ENCODE measurements around the gene LGALS12. TPM values are rescaled to one million over a fixed set of nuclear protein-coding genes. Genes with fewer than 3 reads are reported as not detected.
A peak's percentile ranks its signal among the peaks of the same experiment; 100 is the strongest.

The LGALS12 gene
- total and polyA plus RNA-seq, 5 donors: 0.40 to 7.3 (median 2.1) TPM; not detected in 1

GRCh38 chr11:63551091-63551888 is 45.4 kb downstream of the LGALS12 start:
- H3K4me3 ChIP-seq (ENCODE audit: low read length): no peak overlapping the region
- intact Hi-C loops (cut with DNase I): no loop called here
- H3K27ac ChIP-seq (ENCODE audit: low read length): no peak overlapping the region
- DNase-seq (no peak), ATAC-seq (no peak)
- H3K27me3 ChIP-seq (ENCODE audit: control insufficient read depth, insufficient read depth): no peaks in the 10 kb centered on the region
- no peaks in the 10 kb centered on the region for H3K4me1 ChIP-seq (ENCODE audit: control insufficient read depth, insufficient read depth, low read length)
- H3K9me3 ChIP-seq (ENCODE audit: control insufficient read depth, low read length): no peaks in the 10 kb centered on the region
- 84% methylated on average over 27 of the region's 27 CpGs for WGBS

GRCh38 chr11:63551889-63552266 is 46.0 kb downstream of the LGALS12 start:
- intact Hi-C loops (cut with DNase I): no loop called here
- DNase-seq (no peak), ATAC-seq (no peak)
- Histone ChIP-seq H3K9me3 (ENCODE audit: control insufficient read depth, low read length) (no peaks in the 10 kb centered on the region), H3K4me3 (ENCODE audit: low read length) (no peak overlapping the region), H3K4me1 (ENCODE audit: control insufficient read depth, insufficient read depth, low read length) (no peaks in the 10 kb centered on the region), H3K27me3 (ENCODE audit: control insufficient read depth, insufficient read depth) (no peaks in the 10 kb centered on the region), H3K27ac (ENCODE audit: low read length) (no peak overlapping the region)
- 86% methylated on average over 6 of the region's 6 CpGs for WGBS

- WGBS: 86% methylated on average over 7 of the region's 7 CpGs
- H3K9me3 ChIP-seq (ENCODE audit: control insufficient read depth, low read length): no peaks in the 10 kb centered on the region
- H3K4me1 ChIP-seq (ENCODE audit: control insufficient read depth, insufficient read depth, low read length): no peaks in the 10 kb centered on the region
- H3K27ac ChIP-seq (ENCODE audit: low read length): no peak overlapping the region
- no peak overlapping the region for H3K4me3 ChIP-seq (ENCODE audit: low read length)
- H3K27me3 ChIP-seq (ENCODE audit: control insufficient read depth, insufficient read depth): no peaks in the 10 kb centered on the region
- intact Hi-C loops (cut with DNase I): no loop called here
- DNase-seq (no peak), ATAC-seq (no peak)
These were observed 47.0 kb downstream of the LGALS12 start for GRCh38 chr11:63552921-63553320.

GRCh38 chr11:63553759-63554158 is 47.9 kb downstream of the LGALS12 start:
- H3K9me3 ChIP-seq (ENCODE audit: control insufficient read depth, low read length): no peaks in the 10 kb centered on the region
- 50% methylated on average over 8 of the region's 8 CpGs for WGBS
- H3K27me3 ChIP-seq (ENCODE audit: control insufficient read depth, insufficient read depth): no peaks in the 10 kb centered on the region
- H3K27ac ChIP-seq (ENCODE audit: low read length): no peak overlapping the region
- H3K4me1 ChIP-seq (ENCODE audit: control insufficient read depth, insufficient read depth, low read length): no peaks in the 10 kb centered on the region
- ATAC-seq (peak in 1 of 2 donors; percentile 18), DNase-seq (no peak)
- intact Hi-C loops (cut with DNase I): no loop called here
- no peak overlapping the region for H3K4me3 ChIP-seq (ENCODE audit: low read length)

- H3K9me3 ChIP-seq (ENCODE audit: control insufficient read depth, low read length): no peaks in the 10 kb centered on the region
- no peaks in the 10 kb centered on the region for H3K27me3 ChIP-seq (ENCODE audit: control insufficient read depth, insufficient read depth)
- intact Hi-C loops (cut with DNase I): no loop called here
- ATAC-seq (no peak), DNase-seq (no peak)
- H3K27ac ChIP-seq (ENCODE audit: low read length): no peak overlapping the region
- WGBS: 60% methylated on average over 4 of the region's 4 CpGs
- H3K4me1 ChIP-seq (ENCODE audit: control insufficient read depth, insufficient read depth, low read length): no peaks in the 10 kb centered on the region
- H3K4me3 ChIP-seq (ENCODE audit: low read length): no peak overlapping the region
These were observed 49.0 kb downstream of the LGALS12 start for GRCh38 chr11:63554877-63555223.

GRCh38 chr11:63556404-63557013 is 50.6 kb downstream of the LGALS12 start:
- 66% methylated on average over 7 of the region's 7 CpGs for WGBS
- H3K27ac ChIP-seq (ENCODE audit: low read length): no peak overlapping the region
- H3K27me3 ChIP-seq (ENCODE audit: control insufficient read depth, insufficient read depth): no peaks in the 10 kb centered on the region
- no peaks in the 10 kb centered on the region for H3K9me3 ChIP-seq (ENCODE audit: control insufficient read depth, low read length)
- no peak for ATAC-seq
- peaks cover 2% of the 10 kb centered on the region for H3K4me1 ChIP-seq (ENCODE audit: control insufficient read depth, insufficient read depth, low read length)
- intact Hi-C loops (cut with DNase I): no loop called here
- no peak for DNase-seq
- no peak overlapping the region for H3K4me3 ChIP-seq (ENCODE audit: low read length)

GRCh38 chr11:63557570-63557969 is 51.7 kb downstream of the LGALS12 start:
- Histone ChIP-seq H3K9me3 (ENCODE audit: control insufficient read depth, low read length) (no peaks in the 10 kb centered on the region), H3K4me1 (ENCODE audit: control insufficient read depth, insufficient read depth, low read length) (peaks cover 2% of the 10 kb centered on the region), H3K27me3 (ENCODE audit: control insufficient read depth, insufficient read depth) (no peaks in the 10 kb centered on the region), H3K27ac (ENCODE audit: low read length) (no peak overlapping the region), H3K4me3 (ENCODE audit: low read length) (no peak overlapping the region)
- ATAC-seq (no peak), DNase-seq (no peak)
- intact Hi-C loops (cut with DNase I): no loop called here
- 73% methylated on average over 7 of the region's 7 CpGs for WGBS

GRCh38 chr11:63558459-63559157 is 52.7 kb downstream of the LGALS12 start:
- DNase-seq (no peak), ATAC-seq (no peak)
- Histone ChIP-seq H3K27ac (ENCODE audit: low read length) (no peak overlapping the region), H3K4me3 (ENCODE audit: low read length) (no peak overlapping the region), H3K4me1 (ENCODE audit: control insufficient read depth, insufficient read depth, low read length) (peaks cover 2% of the 10 kb centered on the region), H3K9me3 (ENCODE audit: control insufficient read depth, low read length) (no peaks in the 10 kb centered on the region), H3K27me3 (ENCODE audit: control insufficient read depth, insufficient read depth) (no peaks in the 10 kb centered on the region)
- intact Hi-C loops (cut with DNase I): no loop called here
- 95% methylated on average over 7 of the region's 7 CpGs for WGBS

GRCh38 chr11:63560506-63561180 is 54.8 kb downstream of the LGALS12 start:
- Histone ChIP-seq H3K9me3 (ENCODE audit: control insufficient read depth, low read length) (no peaks in the 10 kb centered on the region), H3K27me3 (ENCODE audit: control insufficient read depth, insufficient read depth) (no peaks in the 10 kb centered on the region), H3K4me1 (ENCODE audit: control insufficient read depth, insufficient read depth, low read length) (peaks cover 2% of the 10 kb centered on the region), H3K4me3 (ENCODE audit: low read length) (no peak overlapping the region), H3K27ac (ENCODE audit: low read length) (no peak overlapping the region)
- DNase-seq (peak in 2 of 3 donors; percentile 68 to 74), ATAC-seq (peak; percentile 53 to 69)
- intact Hi-C loops (cut with DNase I): no loop called here
- 63% methylated on average over 7 of the region's 7 CpGs for WGBS

GRCh38 chr11:63563201-63564055 is 57.5 kb downstream of the LGALS12 start, which contains the start of gene PLAAT2:
TSS of gene PLAAT2 (minus strand) at chr11:63563379. CDS start at chr11:63563324, 55 bp downstream.
- no peaks in the 10 kb centered on the region for H3K27me3 ChIP-seq (ENCODE audit: control insufficient read depth, insufficient read depth)
- 94% methylated on average over 13 of the region's 13 CpGs for WGBS
- H3K27ac ChIP-seq (ENCODE audit: low read length): no peak within 1 kb of the TSS
- intact Hi-C loops (cut with DNase I): no loop called here
- ATAC-seq (no peak), DNase-seq (no peak)
- peaks cover 4% of the 10 kb centered on the region for H3K4me1 ChIP-seq (ENCODE audit: control insufficient read depth, insufficient read depth, low read length)
- H3K9me3 ChIP-seq (ENCODE audit: control insufficient read depth, low read length): no peaks in the 10 kb centered on the region
- H3K4me3 ChIP-seq (ENCODE audit: low read length): no peak within 1 kb of the TSS

Data from right cardiac atrium (tissue), 5 donors.